Transverse colon (tissue), 4 donors: Measurements from ENCODE around the gene RTEL1.

ENCODE experiments used
- CTCF ChIP-seq, 5 experiments: fragments of 200-600 bp in 3 of 5; fragments of 450-650 bp in 2 of 5; sonication (generic) in 3 of 5; IDR thresholded peaks; 1 replicate in 2 of 5; 2 replicates in 3 of 5; pipeline ENCODE4 v1.5.1; 2016 to 2017; ENCODE audit warnings: antibody characterized with exemption in 5 of 5, inconsistent platforms in 3 of 5, mild to moderate bottlenecking in 2 of 5, moderate library complexity in 1 of 5
- EP300 ChIP-seq: sonication (generic); formaldehyde crosslinking; IDR thresholded peaks from one replicate; pipeline ENCODE4 v1.6.1; 2017; ENCODE audit warnings: antibody characterized with exemption, low read depth
- POLR2A ChIP-seq: fragments of 450-650 bp; IDR thresholded peaks from one replicate; pipeline ENCODE4 v1.6.1; 2016; ENCODE audit warnings: antibody characterized with exemption, mild to moderate bottlenecking, moderate library complexity
- POLR2AphosphoS5 ChIP-seq, 3 donors: sonication (generic); formaldehyde crosslinking; IDR thresholded peaks; one replicate each; pipeline ENCODE4 v1.6.1; 2016; ENCODE audit warnings: antibody characterized with exemption in 3 of 3

- no peak for TF ChIP-seq POLR2A
- no peak for TF ChIP-seq CTCF (IDR thresholded peaks at IDR 0.05)
- TF ChIP-seq POLR2AphosphoS5 (IDR thresholded peaks at IDR 0.05), result no peak
- TF ChIP-seq EP300, result no peak
Measured at GRCh38 chr20:63665708-63666107, 7.6 kb downstream of the RTEL1 start.
